Testis (tissue), 5 donors: ENCODE measurements around the gene ZMYND11. TPM values are rescaled to one million over a fixed set of nuclear protein-coding genes. Genes with fewer than 3 reads are reported as not detected.
A peak's percentile ranks its signal among the peaks of the same experiment; 100 is the strongest.

Source experiments
- DNase-seq: peaks from one replicate; pipeline ENCODE4 v3.0.0-alpha.2; 2019
- H3K27ac ChIP-seq, 2 donors: fragments of 200-600 bp; sonication (generic); one replicate each; pipeline ENCODE4 v1.5.1; 2019
- H3K27me3 ChIP-seq: fragments of 200-600 bp; sonication (generic); one replicate; pipeline ENCODE4 v1.5.1; 2019
- H3K36me3 ChIP-seq: fragments of 200-600 bp; sonication (generic); one replicate; pipeline ENCODE4 v1.5.1; 2017; ENCODE audit warnings: low read depth; ENCODE audit errors: missing control alignments
- H3K4me1 ChIP-seq: fragments of 200-600 bp; sonication (generic); one replicate; pipeline ENCODE4 v1.5.1; 2019
- H3K4me3 ChIP-seq, 2 donors: fragments of 200-600 bp; sonication (generic); one replicate each; pipeline ENCODE4 v1.5.1; 2017 to 2019
- H3K9me3 ChIP-seq: fragments of 200-600 bp; sonication (generic); one replicate; pipeline ENCODE4 v1.5.1; 2017
- CTCF ChIP-seq, 3 experiments: fragments of 450-650 bp in 2 of 3; fragments of 200-600 bp in 1 of 3; sonication (generic) in 1 of 3; IDR thresholded peaks; one replicate each; pipeline ENCODE4 v1.5.1; 2016 to 2019; ENCODE audit warnings: antibody characterized with exemption in 3 of 3, mild to moderate bottlenecking in 2 of 3, moderate library complexity in 1 of 3
- POLR2A ChIP-seq: fragments of 450-650 bp; IDR thresholded peaks from one replicate; pipeline ENCODE4 v1.6.1; 2017; ENCODE audit warnings: antibody characterized with exemption, mild to moderate bottlenecking, moderate library complexity
- WGBS, 2 donors: methylation state at CpG; one replicate each; pipeline ENCODE4 v1.1.5; 2018; 5-methylcytosine and 5-hydroxymethylcytosine counted together
- intact Hi-C: fragments of 100-400 bp; cut with DNase I; formaldehyde crosslinking; loops from one replicate; pipeline ENCODE4 v1.15.1; 2023; ENCODE audit warnings: low total_unique reads
- long read RNA-seq, 2 donors: transcript quantifications; one replicate each; lab custom pipeline, GENCODE V29; 2026
- polyA plus RNA-seq: library from polyadenylated mRNA; stranded (reverse); fragments of 350-450 nt; fragmentation: Illumina TruSeq; extraction: RNeasy Lipid Tissue Mini Kit (QIAGEN cat#74804); gene quantifications from one replicate; pipeline ENCODE4 v1.2.3, GENCODE V29; 2014; ENCODE audit warnings: low read depth, low replicate concordance; ENCODE audit not compliant: insufficient read depth
- total RNA-seq, 2 donors: library from RNA; depleted of rRNA; stranded (reverse); fragments of >200 nt; gene quantifications; one replicate each; pipeline ENCODE4 v1.2.3, GENCODE V29; 2016

Gene ZMYND11
- 10 to 100 TPM; 61.0 to 66.2 TPM for total RNA-seq
- 55.8 TPM for polyA plus RNA-seq
- long read RNA-seq, donor 1, partial matches to known transcripts = 6 of 15 reads
- long read RNA-seq, donor 1, other reads (novel, unspliced or antisense) = 6 of 15 reads
- long read RNA-seq, donor 2, full-length matches to known transcripts = 2 of 2 reads
- long read RNA-seq, donor 2, partial matches to known transcripts = 0 of 2 reads
- long read RNA-seq, donor 2, other reads (novel, unspliced or antisense) = 0 of 2 reads

- Histone ChIP-seq H3K4me3 (peak within 1 kb of the TSS; percentile 86), H3K27me3 (no peaks in the 10 kb centered on the region), H3K4me1 (peaks cover 27% of the 10 kb centered on the region), H3K9me3 (no peaks in the 10 kb centered on the region), H3K36me3 (no peaks in the 10 kb centered on the region), H3K27ac (peak within 1 kb of the TSS; percentile 99 to 100)
- DNase-seq = peak; percentile 63
- intact Hi-C loops = no loop called here
- WGBS, 2 donors = 1% methylated on average over 56 of the region's 73 CpGs; no CpG with 5 or more reads in 1 of the 2 donors
- no peak for TF ChIP-seq POLR2A
- no peak for TF ChIP-seq CTCF (IDR thresholded peaks at IDR 0.05)
These were observed at the start of gene ZMYND11 for GRCh38 chr10:135132-135600. ZMYND11 (plus strand) TSS chr10:135455; CDS start chr10:180013, 44,558 bp downstream.

- no peak for TF ChIP-seq CTCF (IDR thresholded peaks at IDR 0.05)
- TF ChIP-seq POLR2A = no peak
- H3K4me3 ChIP-seq = no peak overlapping the region
- no peak overlapping the region for H3K27ac ChIP-seq
- DNase-seq = no peak
- no peaks in the 10 kb centered on the region for H3K27me3 ChIP-seq
- no peaks in the 10 kb centered on the region for H3K9me3 ChIP-seq
- intact Hi-C loops = no loop called here
- H3K4me1 ChIP-seq = no peaks in the 10 kb centered on the region
- no peaks in the 10 kb centered on the region for H3K36me3 ChIP-seq
- WGBS, 2 donors = 86 to 92% methylated on average over 5 to 10 of the region's 10 CpGs
These were observed 49.2 kb upstream of the ZMYND11 start for GRCh38 chr10:86031-86430.

DNA sequence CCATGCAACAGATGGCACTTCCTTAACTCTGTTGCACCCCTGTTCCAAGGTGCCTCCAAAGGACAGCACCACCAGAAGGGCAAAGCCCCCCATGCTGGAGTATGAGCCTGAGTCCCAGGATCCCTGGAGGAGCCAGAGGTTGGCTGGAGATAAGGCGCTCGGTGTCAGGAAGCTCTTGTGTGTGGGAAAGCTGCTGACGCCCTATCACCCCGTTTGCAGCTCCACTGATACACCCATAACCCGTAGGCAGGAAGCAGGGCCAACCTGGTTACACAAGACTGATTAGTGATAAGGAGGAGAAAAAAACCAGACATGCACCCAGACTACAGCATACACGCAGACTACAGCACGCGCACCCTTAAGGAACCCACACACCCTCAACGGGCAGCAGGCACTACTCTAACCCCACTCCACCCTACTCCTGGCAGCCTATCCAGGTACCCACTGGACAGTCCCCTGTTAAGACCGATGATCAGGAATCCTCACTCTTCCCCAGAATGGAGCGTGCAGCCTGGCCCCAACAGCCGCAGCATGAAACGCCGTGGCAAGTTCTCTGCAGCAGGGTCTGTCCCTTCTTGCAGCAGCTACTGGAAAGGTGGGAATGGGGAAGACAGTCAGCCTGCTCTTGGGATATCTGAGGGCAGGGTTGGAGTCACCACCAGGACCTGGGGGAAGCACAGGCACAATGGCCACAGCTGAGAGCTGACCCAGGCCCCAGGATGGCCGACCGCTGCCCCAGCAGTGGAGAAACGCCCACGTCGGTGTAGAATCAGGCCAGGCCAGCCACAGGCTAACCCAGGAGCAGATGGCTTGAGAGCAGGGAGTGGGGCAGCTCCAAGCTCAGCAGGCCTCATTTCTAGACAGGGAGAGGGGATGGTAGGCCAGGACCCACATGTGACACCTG is 47.8 kb upstream of the ZMYND11 start:
- no peak for TF ChIP-seq POLR2A
- TF ChIP-seq CTCF (IDR thresholded peaks at IDR 0.05) = no peak
- Histone ChIP-seq H3K4me1 (no peaks in the 10 kb centered on the region), H3K9me3 (no peaks in the 10 kb centered on the region), H3K4me3 (no peak overlapping the region), H3K36me3 (no peaks in the 10 kb centered on the region), H3K27me3 (no peaks in the 10 kb centered on the region), H3K27ac (no peak overlapping the region)
- WGBS, 2 donors = 82 to 91% methylated on average over 9 to 19 of the region's 19 CpGs
- intact Hi-C loops = no loop called here
- DNase-seq = no peak

DNA sequence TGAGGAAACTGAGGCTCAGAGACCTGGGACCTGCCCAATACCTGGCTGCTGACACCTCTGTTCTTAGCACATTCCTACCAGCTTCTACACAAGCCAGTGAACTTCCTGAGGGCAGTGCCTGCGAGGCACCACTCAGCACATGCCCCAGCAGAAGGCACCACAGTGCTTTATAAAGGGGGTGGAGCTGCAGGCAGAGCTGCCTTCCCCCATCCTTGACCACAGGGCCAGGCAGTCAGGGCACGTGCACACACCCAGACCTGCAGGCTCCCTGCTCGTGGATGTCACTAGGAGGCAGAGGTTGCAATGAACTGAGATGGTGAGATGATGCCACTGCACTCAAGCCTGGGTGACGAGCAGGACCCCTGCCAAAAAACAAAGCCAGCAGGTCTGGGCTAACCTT is 47.0 kb upstream of the ZMYND11 start:
- Histone ChIP-seq H3K4me3 (no peak overlapping the region), H3K9me3 (no peaks in the 10 kb centered on the region), H3K36me3 (no peaks in the 10 kb centered on the region), H3K4me1 (no peaks in the 10 kb centered on the region), H3K27ac (no peak overlapping the region), H3K27me3 (no peaks in the 10 kb centered on the region)
- WGBS, 2 donors = 57 to 78% methylated on average over 3 to 4 of the region's 4 CpGs
- intact Hi-C loops = no loop called here
- no peak for DNase-seq
- no peak for TF ChIP-seq CTCF (IDR thresholded peaks at IDR 0.05)
- no peak for TF ChIP-seq POLR2A
